Thoracic aorta (tissue), 2 donors: ENCODE data around the gene MYOM1. TPM values are rescaled to one million over a fixed set of nuclear protein-coding genes. Genes with fewer than 3 reads are reported as not detected.

Experiments used
- ATAC-seq: fragments of 150-250 bp; one replicate; pipeline ENCODE4 v1.8.0; 2017; ENCODE audit warnings: low read depth; ENCODE audit not compliant: insufficient number of reproducible peaks, low FRiP score
- DNase-seq: peaks from one replicate; pipeline ENCODE4 v3.0.0-alpha.2; 2020; ENCODE audit warnings: low spot score
- H3K27ac ChIP-seq, 2 donors: fragments of 200-600 bp; sonication (generic); 1 replicate in 1 of 2; 2 replicates in 1 of 2; pipeline ENCODE4 v1.5.1; 2016; ENCODE audit warnings: mild to moderate bottlenecking in 2 of 2, moderate library complexity in 2 of 2
- H3K27me3 ChIP-seq: fragments of 200-600 bp; sonication (generic); replicated peaks from 2 replicates; pipeline ENCODE4 v1.6.0; 2016; ENCODE audit warnings: mild to moderate bottlenecking; ENCODE audit not compliant: insufficient read depth
- H3K36me3 ChIP-seq: fragments of 200-600 bp; sonication (generic); one replicate; pipeline ENCODE4 v1.5.1; 2016
- H3K4me1 ChIP-seq, 2 donors: fragments of 200-600 bp; sonication (generic); 1 replicate in 1 of 2; 2 replicates in 1 of 2; pipeline versions ENCODE4 v1.5.1 to v1.6.0; 2016; ENCODE audit warnings: low read depth in 2 of 2, mild to moderate bottlenecking in 1 of 2; ENCODE audit not compliant: control insufficient read depth in 1 of 2
- H3K4me3 ChIP-seq: fragments of 200-600 bp; sonication (generic); 2 replicates; pipeline ENCODE4 v1.5.1; 2016; ENCODE audit warnings: mild to moderate bottlenecking
- H3K9me3 ChIP-seq: fragments of 200-600 bp; sonication (generic); 2 replicates; pipeline ENCODE4 v1.5.1; 2016
- total RNA-seq, 2 donors: library from RNA; depleted of rRNA; stranded (reverse); fragments of >200 nt; gene quantifications; one replicate each; pipeline versions ENCODE4 v1.1.0 to v1.2.3, GENCODE V29; 2016
- TF ChIP-seq, protein P1 (sequence below): fragments of 200-600 bp; sonication (generic); IDR thresholded peaks from one replicate; pipeline ENCODE4 v1.5.1; 2019; ENCODE audit warnings: antibody characterized with exemption

Gene MYOM1
- total RNA-seq, 2 donors from 2014 or later, result 16.1 to 27.2 TPM

DNA sequence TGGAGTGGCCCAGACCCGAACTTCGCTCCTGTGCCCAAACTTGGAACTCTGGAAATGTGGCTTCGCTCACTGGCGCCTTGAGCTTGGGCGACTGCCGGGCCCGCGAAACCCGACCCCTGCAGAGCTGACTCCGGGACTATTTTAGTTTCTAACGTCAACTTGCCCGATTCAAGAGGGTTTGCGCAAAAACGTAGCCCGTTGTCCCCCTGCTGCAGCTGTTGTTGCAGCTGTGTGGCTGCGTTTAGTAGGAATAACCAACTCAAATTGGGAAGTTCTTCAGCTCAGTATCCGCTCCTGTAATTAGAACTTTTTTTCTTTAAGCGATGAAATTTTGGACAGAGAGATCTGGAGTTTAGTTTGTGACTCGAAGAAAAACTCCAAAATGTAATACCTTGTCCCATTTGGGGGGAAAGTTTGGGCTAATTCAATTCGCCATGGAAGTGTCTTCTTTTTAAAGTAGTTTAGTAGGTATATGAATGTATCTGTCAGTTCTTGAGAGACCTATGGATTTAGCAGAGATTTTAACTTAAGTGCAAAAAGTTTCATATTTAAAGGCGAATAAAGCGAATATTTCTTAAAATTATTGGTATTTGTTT lies 28.4 kb upstream of the MYOM1 start:
- no peaks in the 10 kb centered on the region for H3K9me3 ChIP-seq
- no peak for ATAC-seq
- DNase-seq, result no peak
- peaks cover 5% of the 10 kb centered on the region for H3K36me3 ChIP-seq
- H3K27ac ChIP-seq, result peak overlapping the region; percentile 99 to 100
- peaks cover 23 to 55% of the 10 kb centered on the region in 2 donors for H3K4me1 ChIP-seq
- peak overlapping the region; percentile 89 for H3K4me3 ChIP-seq
- TF ChIP-seq, protein P1, sequence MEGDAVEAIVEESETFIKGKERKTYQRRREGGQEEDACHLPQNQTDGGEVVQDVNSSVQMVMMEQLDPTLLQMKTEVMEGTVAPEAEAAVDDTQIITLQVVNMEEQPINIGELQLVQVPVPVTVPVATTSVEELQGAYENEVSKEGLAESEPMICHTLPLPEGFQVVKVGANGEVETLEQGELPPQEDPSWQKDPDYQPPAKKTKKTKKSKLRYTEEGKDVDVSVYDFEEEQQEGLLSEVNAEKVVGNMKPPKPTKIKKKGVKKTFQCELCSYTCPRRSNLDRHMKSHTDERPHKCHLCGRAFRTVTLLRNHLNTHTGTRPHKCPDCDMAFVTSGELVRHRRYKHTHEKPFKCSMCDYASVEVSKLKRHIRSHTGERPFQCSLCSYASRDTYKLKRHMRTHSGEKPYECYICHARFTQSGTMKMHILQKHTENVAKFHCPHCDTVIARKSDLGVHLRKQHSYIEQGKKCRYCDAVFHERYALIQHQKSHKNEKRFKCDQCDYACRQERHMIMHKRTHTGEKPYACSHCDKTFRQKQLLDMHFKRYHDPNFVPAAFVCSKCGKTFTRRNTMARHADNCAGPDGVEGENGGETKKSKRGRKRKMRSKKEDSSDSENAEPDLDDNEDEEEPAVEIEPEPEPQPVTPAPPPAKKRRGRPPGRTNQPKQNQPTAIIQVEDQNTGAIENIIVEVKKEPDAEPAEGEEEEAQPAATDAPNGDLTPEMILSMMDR, result peak; percentile 3
- H3K27me3 ChIP-seq, result no peaks in the 10 kb centered on the region

- no peaks in the 10 kb centered on the region for H3K27me3 ChIP-seq
- ATAC-seq (peak; percentile 73), DNase-seq (peak; percentile 86)
- H3K4me3 ChIP-seq, result peak within 1 kb of the TSS; percentile 89
- H3K27ac ChIP-seq, result peak within 1 kb of the TSS; percentile 99 to 100
- H3K4me1 ChIP-seq, result peaks cover 20 to 49% of the 10 kb centered on the region in 2 donors
- H3K9me3 ChIP-seq, result no peaks in the 10 kb centered on the region
- H3K36me3 ChIP-seq, result peaks cover 4% of the 10 kb centered on the region
- TF ChIP-seq, protein P1, result no peak
These were observed 27.7 kb upstream of the MYOM1 start, which contains the start of gene MYL12A for GRCh38 chr18:3247240-3248061. Gene MYL12A, plus strand, starts transcription at chr18:3247801. Its CDS starts 5,447 bp downstream, at chr18:3253248.

- TF ChIP-seq, protein P1, result no peak
- peaks cover 4% of the 10 kb centered on the region for H3K36me3 ChIP-seq
- H3K9me3 ChIP-seq, result no peaks in the 10 kb centered on the region
- ATAC-seq (no peak), DNase-seq (no peak)
- H3K27ac ChIP-seq, result peak overlapping the region; percentile 99 to 100
- peak overlapping the region; percentile 89 for H3K4me3 ChIP-seq
- H3K4me1 ChIP-seq, result peaks cover 20 to 45% of the 10 kb centered on the region in 2 donors
- no peaks in the 10 kb centered on the region for H3K27me3 ChIP-seq
These were observed 27.0 kb upstream of the MYOM1 start for GRCh38 chr18:3246635-3247239.

DNA sequence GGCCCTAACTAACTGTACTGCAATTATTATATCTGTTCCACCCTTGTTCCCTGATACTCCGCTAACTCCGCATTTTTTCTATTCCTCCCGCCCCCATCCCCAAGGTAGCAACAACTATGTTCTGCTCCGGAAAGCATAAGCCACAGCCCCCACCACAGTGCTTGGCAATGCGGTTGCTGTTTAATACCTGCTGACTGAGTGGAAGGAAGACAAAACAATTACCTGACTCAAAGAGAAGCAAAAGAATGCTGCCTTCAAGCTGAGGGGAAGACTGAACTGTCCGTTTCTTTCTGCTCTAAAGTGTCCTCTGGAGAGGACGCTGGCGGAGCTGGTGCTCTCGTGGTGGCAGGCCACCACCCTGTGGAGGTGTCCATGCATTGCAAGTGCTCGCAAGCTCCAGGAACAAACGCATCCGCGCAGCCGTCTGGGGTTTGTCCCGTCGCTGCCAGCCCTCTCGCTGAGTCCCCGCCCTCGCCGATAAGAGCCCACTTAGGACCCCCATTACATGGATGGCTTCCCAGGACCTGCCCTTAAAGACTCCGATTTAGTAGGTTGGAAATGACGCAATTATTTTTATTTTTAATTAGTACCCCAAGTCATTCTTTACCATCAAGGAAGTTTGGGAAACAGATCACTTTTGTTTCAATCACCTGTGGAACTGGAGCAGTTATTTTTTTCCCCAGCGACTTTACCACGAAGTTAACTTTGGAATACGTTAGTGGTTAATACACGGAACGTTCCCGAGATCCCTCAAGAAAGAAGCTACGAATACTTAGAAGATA lies 26.3 kb upstream of the MYOM1 start:
- H3K9me3 ChIP-seq, result no peaks in the 10 kb centered on the region
- peak overlapping the region; percentile 89 for H3K4me3 ChIP-seq
- peaks cover 18 to 40% of the 10 kb centered on the region in 2 donors for H3K4me1 ChIP-seq
- TF ChIP-seq, protein P1, result peak; percentile 97
- DNase-seq, result peak; percentile 50
- no peaks in the 10 kb centered on the region for H3K27me3 ChIP-seq
- ATAC-seq, result no peak
- H3K27ac ChIP-seq, result peak overlapping the region; percentile 99 to 100
- H3K36me3 ChIP-seq, result peaks cover 4% of the 10 kb centered on the region
